Osteocyte (in vitro differentiated cells): ENCODE results near the gene RAMAC. TPM values are rescaled to one million over a fixed set of nuclear protein-coding genes. Genes with fewer than 3 reads are reported as not detected.
"Not testable (repeated sequence)": the region's sequence is repeated elsewhere in the genome, so short reads cannot be mapped to it uniquely, and the experiment has no call there.

Experiments used
- DNase-seq: peaks from one replicate; pipeline ENCODE4 v3.0.0; 2021; ENCODE audit warnings: mixed read lengths; ENCODE audit not compliant: unreplicated experiment; ENCODE audit errors: extremely low spot score
- H3K27ac Mint-ChIP-seq: one replicate; pipeline ENCODE4 v1.8.0; 2021; ENCODE audit warnings: mild to moderate bottlenecking, mixed read lengths; ENCODE audit not compliant: unreplicated experiment
- H3K27me3 Mint-ChIP-seq: one replicate; pipeline ENCODE4 v1.8.0; 2021; ENCODE audit warnings: mixed read lengths; ENCODE audit not compliant: unreplicated experiment
- H3K36me3 Mint-ChIP-seq: one replicate; pipeline ENCODE4 v1.8.0; 2021; ENCODE audit warnings: mixed read lengths; ENCODE audit not compliant: unreplicated experiment
- H3K4me1 Mint-ChIP-seq: one replicate; pipeline ENCODE4 v1.8.0; 2021; ENCODE audit warnings: mixed read lengths; ENCODE audit not compliant: unreplicated experiment
- H3K4me3 Mint-ChIP-seq: one replicate; pipeline ENCODE4 v1.8.0; 2021; ENCODE audit warnings: mild to moderate bottlenecking, moderate library complexity, mixed read lengths; ENCODE audit not compliant: unreplicated experiment
- H3K9me3 Mint-ChIP-seq: one replicate; pipeline ENCODE4 v1.8.0; 2021; ENCODE audit warnings: mixed read lengths; ENCODE audit not compliant: unreplicated experiment
- total RNA-seq: library from RNA; stranded (reverse); gene quantifications from 2 replicates; pipeline ENCODE4 v1.2.1, GENCODE V29; 2021
- TF ChIP-seq, protein P1 (sequence below): fragments of 200-600 bp; sonication (generic); IDR thresholded peaks from 2 replicates; pipeline ENCODE4 v1.5.0; 2021; ENCODE audit warnings: antibody characterized with exemption, mild to moderate bottlenecking, moderate library complexity

Gene RAMAC
- total RNA-seq, 1 donor from 2014 or later, result 23.8 TPM

DNA sequence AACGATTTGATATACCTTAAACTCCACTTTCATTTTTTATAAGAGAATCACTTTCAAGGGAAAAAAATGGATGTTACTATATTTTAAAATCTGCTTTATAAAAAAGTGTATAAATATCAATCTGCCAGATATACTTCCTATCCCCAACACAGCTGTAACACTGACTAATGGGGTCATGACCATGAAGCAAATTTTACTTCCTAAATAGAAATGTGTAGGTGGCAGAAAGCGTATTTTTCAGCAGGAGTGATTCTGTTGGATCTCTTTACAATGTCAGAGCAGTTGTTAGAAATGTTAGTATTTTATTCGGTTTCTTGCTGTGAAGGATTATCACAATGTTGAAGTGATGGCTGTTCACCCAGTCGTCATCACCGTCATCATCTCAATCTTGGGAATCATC is 30.9 kb downstream of the RAMAC start:
- DNase-seq, result no peak
- H3K36me3 Mint-ChIP-seq, result peaks cover 15% of the 10 kb centered on the region
- peaks cover 16% of the 10 kb centered on the region for H3K4me1 Mint-ChIP-seq
- no peak overlapping the region for H3K4me3 Mint-ChIP-seq
- no peaks in the 10 kb centered on the region for H3K27me3 Mint-ChIP-seq
- no peaks in the 10 kb centered on the region for H3K9me3 Mint-ChIP-seq
- TF ChIP-seq, protein P1, sequence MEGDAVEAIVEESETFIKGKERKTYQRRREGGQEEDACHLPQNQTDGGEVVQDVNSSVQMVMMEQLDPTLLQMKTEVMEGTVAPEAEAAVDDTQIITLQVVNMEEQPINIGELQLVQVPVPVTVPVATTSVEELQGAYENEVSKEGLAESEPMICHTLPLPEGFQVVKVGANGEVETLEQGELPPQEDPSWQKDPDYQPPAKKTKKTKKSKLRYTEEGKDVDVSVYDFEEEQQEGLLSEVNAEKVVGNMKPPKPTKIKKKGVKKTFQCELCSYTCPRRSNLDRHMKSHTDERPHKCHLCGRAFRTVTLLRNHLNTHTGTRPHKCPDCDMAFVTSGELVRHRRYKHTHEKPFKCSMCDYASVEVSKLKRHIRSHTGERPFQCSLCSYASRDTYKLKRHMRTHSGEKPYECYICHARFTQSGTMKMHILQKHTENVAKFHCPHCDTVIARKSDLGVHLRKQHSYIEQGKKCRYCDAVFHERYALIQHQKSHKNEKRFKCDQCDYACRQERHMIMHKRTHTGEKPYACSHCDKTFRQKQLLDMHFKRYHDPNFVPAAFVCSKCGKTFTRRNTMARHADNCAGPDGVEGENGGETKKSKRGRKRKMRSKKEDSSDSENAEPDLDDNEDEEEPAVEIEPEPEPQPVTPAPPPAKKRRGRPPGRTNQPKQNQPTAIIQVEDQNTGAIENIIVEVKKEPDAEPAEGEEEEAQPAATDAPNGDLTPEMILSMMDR, result no peak
- no peak overlapping the region for H3K27ac Mint-ChIP-seq

DNA sequence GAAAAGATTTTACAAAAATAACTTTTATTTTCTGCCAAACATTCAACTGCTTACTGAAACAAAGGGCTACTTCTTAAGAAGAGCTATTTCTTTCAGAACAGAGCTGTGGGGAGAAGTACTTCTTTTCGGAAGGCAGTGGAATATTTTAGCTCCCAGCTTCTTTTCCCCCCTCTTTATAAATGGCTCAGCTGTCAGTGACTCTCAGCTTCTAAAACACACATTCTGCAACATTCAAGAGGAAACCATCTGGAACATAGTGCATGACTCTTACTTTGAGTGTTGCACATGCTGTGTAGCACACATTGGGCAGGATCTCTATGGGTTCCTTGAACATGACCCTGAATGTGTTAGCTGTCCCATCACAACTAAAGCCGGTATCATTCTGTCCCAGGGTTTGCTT is 32.4 kb downstream of the RAMAC start:
- no peak overlapping the region for H3K4me3 Mint-ChIP-seq
- peaks cover 15% of the 10 kb centered on the region for H3K36me3 Mint-ChIP-seq
- DNase-seq, result no peak
- no peaks in the 10 kb centered on the region for H3K9me3 Mint-ChIP-seq
- no peaks in the 10 kb centered on the region for H3K27me3 Mint-ChIP-seq
- TF ChIP-seq, protein P1, result no peak
- no peak overlapping the region for H3K27ac Mint-ChIP-seq
- H3K4me1 Mint-ChIP-seq, result peaks cover 5% of the 10 kb centered on the region

DNA sequence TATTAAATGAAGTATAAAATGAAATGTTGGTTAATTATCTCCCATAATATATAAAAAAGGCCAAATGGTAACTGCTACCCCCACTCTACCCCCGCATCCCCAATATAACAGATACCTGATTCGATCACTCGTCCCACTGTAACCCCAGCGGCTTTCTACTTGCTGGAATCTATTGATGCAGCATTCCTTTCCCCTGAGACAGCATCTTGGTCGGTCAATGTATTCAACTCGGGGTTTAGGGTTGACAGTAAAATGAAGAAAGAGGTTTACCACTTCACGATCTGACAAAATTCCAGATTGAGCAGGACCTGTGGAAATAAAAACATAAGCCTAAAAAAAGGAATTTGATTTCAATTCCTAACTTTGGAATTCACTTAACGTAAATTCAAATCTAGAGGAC is 44.0 kb downstream of the RAMAC start:
- Mint-ChIP-seq H3K36me3 (peaks cover 29% of the 10 kb centered on the region), H3K4me3 (no peak overlapping the region), H3K9me3 (no peaks in the 10 kb centered on the region), H3K27ac (no peak overlapping the region), H3K27me3 (no peaks in the 10 kb centered on the region), H3K4me1 (peaks cover 8% of the 10 kb centered on the region)
- DNase-seq, result no peak
- TF ChIP-seq, protein P1, result no peak

DNA sequence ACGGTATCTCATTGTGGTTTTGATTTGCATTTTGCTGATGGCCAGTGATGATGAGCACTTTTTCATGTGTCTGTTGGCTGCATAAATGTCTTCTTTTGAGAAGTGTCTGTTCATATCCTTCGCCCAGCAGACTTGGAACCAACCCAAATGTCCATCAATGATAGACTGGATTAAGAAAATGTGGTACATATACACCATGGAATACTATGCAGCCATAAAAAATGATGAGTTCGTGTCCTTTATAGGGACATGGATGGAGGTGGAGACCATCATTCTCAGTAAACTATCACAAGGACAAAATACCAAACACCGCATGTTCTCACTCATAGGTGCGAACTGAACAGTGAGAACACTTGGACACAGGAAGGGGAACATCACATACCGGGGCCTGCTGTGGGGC is 45.2 kb downstream of the RAMAC start:
- H3K4me1 Mint-ChIP-seq, H3K27ac Mint-ChIP-seq, DNase-seq, H3K9me3 Mint-ChIP-seq, H3K4me3 Mint-ChIP-seq, H3K27me3 Mint-ChIP-seq: not testable (repeated sequence)
- H3K36me3 Mint-ChIP-seq, result peaks cover 36% of the 10 kb centered on the region

DNA sequence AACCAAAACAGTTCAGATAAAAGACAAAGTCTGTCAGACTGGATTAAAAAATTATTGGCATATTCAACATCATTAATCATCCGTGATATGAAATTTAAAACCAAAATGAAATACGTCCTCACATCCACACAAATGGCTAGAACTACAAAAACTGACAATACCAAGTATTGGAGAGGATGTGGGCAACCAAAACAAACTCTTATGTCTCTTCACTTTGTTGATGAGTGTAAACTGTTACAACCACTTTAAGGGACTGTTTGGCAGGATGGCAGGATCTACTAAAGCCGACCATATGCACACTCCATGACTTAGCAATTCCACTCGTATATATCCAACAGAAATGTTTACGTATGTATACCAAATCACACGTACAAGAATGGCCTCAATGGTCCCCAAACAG is 50.2 kb downstream of the RAMAC start:
- H3K27me3 Mint-ChIP-seq, result no peaks in the 10 kb centered on the region
- peaks cover 17% of the 10 kb centered on the region for H3K9me3 Mint-ChIP-seq
- DNase-seq, result no peak
- no peaks in the 10 kb centered on the region for H3K4me1 Mint-ChIP-seq
- H3K27ac Mint-ChIP-seq, result no peak overlapping the region
- TF ChIP-seq, protein P1, result no peak
- peaks cover 45% of the 10 kb centered on the region for H3K36me3 Mint-ChIP-seq
- no peak overlapping the region for H3K4me3 Mint-ChIP-seq

DNA sequence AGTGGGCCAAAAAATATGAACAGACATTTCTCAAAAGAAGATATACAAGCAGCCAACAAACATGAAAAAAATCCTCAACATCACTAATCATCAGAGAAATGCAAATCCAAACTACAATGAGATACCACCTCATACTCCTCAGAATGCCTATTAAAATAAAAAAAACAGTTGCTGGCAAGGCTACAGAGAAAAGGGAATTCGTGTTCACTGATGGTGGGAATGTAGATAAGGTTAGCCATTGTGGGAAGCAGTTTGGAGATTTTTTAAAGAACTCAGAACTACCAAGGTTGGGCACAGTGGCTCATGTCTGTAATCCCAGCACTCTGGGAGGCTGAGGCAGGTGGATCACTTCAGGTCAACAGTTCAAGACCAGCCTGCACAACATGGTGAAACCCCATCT is 53.2 kb downstream of the RAMAC start:
- Mint-ChIP-seq H3K9me3 (peaks cover 17% of the 10 kb centered on the region), H3K36me3 (peaks cover 48% of the 10 kb centered on the region), H3K4me1 (no peaks in the 10 kb centered on the region), H3K27ac (no peak overlapping the region), H3K4me3 (no peak overlapping the region), H3K27me3 (no peaks in the 10 kb centered on the region)
- TF ChIP-seq, protein P1, result no peak
- no peak for DNase-seq
